Activated T-helper 2 cell treated with anti-CD3 and anti-CD28 coated beads, Interferon-gamma antibody, Interleukin-2, Interleukin-4, amounts not matched to agents 10 μg/mL and 5 μg/mL and 100 μg/mL, durations not matched to agents 14 hours and 24 hours and 36 hours (primary cell): ENCODE results near the gene PRTG. TPM values are rescaled to one million over a fixed set of nuclear protein-coding genes. Genes with fewer than 3 reads are reported as not detected.

Experiments
- DNase-seq: peaks from one replicate; pipeline ENCODE4 v3.0.0; 2021; ENCODE audit warnings: low spot score
- H3K27ac Mint-ChIP-seq: one replicate; pipeline ENCODE4 v1.8.0; 2021; ENCODE audit warnings: mixed read lengths
- H3K27me3 Mint-ChIP-seq: one replicate; pipeline ENCODE4 v1.8.0; 2021; ENCODE audit warnings: low read depth, mixed read lengths
- H3K36me3 Mint-ChIP-seq: one replicate; pipeline ENCODE4 v1.8.0; 2021; ENCODE audit warnings: low read depth, mixed read lengths
- H3K4me1 Mint-ChIP-seq: one replicate; pipeline ENCODE4 v1.8.0; 2021; ENCODE audit warnings: low read depth, mixed read lengths
- H3K4me3 Mint-ChIP-seq: one replicate; pipeline ENCODE4 v1.8.0; 2021; ENCODE audit warnings: low read depth, mild to moderate bottlenecking, moderate library complexity, mixed read lengths
- H3K9me3 Mint-ChIP-seq: one replicate; pipeline ENCODE4 v1.8.0; 2021; ENCODE audit warnings: mixed read lengths
- intact Hi-C: fragments of 100-400 bp; cut with micrococcal nuclease; formaldehyde crosslinking; loops from one replicate; pipeline ENCODE4 v1.15.1; 2023
- total RNA-seq: library from RNA; stranded (reverse); gene quantifications from 2 replicates; pipeline ENCODE4 v1.2.3, GENCODE V29; 2022

PRTG gene
- total RNA-seq, 1 donor from 2014 or later, result 0.66 TPM

DNA sequence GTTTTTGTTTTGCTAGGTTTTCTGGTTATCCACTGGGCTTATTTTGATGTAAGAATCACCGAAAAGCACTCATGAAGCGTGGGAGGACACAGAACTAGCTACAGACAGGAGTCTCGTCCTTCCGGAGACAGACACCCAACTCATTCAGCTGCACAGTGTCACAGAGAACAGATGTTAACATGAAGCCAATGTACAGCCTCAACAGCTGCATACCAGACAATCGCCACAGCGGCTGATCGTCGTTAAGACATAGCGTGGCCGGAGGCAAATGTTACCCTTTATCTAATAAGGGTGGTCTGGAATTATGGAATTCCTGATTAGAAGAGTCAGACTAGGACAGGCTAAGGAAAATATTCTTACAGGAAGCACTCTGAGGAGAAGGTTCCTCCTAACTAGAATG, 153.7 kb downstream of the PRTG start:
- H3K36me3 Mint-ChIP-seq, result no peaks in the 10 kb centered on the region
- H3K27ac Mint-ChIP-seq, result no peak overlapping the region
- DNase-seq, result no peak
- H3K4me3 Mint-ChIP-seq, result peak overlapping the region; percentile 70
- peaks cover 44% of the 10 kb centered on the region for H3K27me3 Mint-ChIP-seq
- H3K4me1 Mint-ChIP-seq, result peaks cover 2% of the 10 kb centered on the region
- H3K9me3 Mint-ChIP-seq, result no peaks in the 10 kb centered on the region
- intact Hi-C loops, result loop anchor here (5.0 kb wide), 1 partner anchor 153 kb away; the partner anchor contains the start of gene PRTG

DNA sequence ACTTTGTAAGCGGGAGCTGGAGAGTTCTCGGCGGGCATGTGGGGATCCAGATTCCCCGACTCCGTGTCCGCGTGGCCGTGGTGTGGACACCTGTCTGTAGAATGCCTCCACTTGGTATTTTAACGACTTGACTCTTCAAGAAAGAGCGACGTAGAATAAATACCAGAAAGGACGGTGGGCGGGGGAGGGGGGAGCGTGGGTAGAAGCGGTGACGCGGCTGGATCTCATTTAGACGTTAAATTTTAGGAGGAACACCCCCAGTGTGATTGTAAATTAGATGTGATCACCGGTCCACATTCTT, 154.2 kb downstream of the PRTG start:
- no peaks in the 10 kb centered on the region for H3K9me3 Mint-ChIP-seq
- H3K4me1 Mint-ChIP-seq, result peaks cover 2% of the 10 kb centered on the region
- H3K27ac Mint-ChIP-seq, result no peak overlapping the region
- peak overlapping the region; percentile 70 for H3K4me3 Mint-ChIP-seq
- intact Hi-C loops, result loop anchor here (5.0 kb wide), 1 partner anchor 154 kb away; the partner anchor contains the start of gene PRTG
- no peak for DNase-seq
- peaks cover 46% of the 10 kb centered on the region for H3K27me3 Mint-ChIP-seq
- H3K36me3 Mint-ChIP-seq, result no peaks in the 10 kb centered on the region

DNA sequence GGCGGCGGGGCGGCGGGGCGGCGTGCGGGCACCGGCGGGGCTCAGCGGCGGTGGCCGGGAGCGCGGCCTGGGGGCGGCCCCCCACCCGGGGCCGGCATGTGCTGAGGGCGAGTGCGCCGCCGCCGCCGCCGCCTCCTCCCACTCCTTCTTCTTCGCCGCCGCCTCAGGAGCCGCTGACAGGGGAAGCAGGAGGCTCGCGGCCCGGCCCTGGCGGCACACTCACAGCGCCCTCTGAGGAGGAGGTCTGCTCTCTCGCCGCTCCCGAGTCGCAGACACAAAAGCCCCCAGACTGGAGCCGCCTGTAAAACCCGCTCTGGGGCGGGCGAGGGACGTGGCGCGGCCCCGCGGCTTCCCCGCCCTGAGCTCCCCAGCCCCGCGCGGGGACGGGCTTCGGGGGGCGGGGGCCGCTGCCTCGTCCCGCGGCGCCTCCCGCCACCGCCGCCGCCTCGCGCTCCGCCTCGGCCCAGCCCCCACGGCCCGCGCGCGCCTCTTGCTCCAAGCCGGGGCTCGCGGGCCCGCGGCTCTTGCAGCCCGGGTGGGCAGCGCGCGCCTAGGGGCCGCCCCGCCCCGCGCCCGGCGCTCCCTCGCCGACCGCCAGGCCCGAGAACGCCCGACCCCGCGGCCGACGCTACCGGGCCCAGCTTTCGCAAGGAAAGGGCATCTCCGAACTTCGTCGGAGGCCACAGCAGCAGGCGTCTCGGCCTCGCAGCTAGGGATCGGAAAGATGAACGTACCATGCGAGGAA, 154.7 kb downstream of the PRTG start, which contains the start of gene PYGO1:
TSS of gene PYGO1 (minus strand) at position 276 of the 745 bp plus-strand sequence. CDS start 462 bp downstream, outside the sequence.
- Mint-ChIP-seq H3K4me1 (peaks cover 2% of the 10 kb centered on the region), H3K27ac (no peak within 1 kb of the TSS), H3K36me3 (no peaks in the 10 kb centered on the region), H3K4me3 (peak within 1 kb of the TSS; percentile 70), H3K9me3 (no peaks in the 10 kb centered on the region), H3K27me3 (peaks cover 48% of the 10 kb centered on the region)
- DNase-seq, result peak; percentile 18
- intact Hi-C loops, result loop anchor here (5.0 kb wide), 1 partner anchor 154 kb away; the partner anchor contains the start of gene PRTG

DNA sequence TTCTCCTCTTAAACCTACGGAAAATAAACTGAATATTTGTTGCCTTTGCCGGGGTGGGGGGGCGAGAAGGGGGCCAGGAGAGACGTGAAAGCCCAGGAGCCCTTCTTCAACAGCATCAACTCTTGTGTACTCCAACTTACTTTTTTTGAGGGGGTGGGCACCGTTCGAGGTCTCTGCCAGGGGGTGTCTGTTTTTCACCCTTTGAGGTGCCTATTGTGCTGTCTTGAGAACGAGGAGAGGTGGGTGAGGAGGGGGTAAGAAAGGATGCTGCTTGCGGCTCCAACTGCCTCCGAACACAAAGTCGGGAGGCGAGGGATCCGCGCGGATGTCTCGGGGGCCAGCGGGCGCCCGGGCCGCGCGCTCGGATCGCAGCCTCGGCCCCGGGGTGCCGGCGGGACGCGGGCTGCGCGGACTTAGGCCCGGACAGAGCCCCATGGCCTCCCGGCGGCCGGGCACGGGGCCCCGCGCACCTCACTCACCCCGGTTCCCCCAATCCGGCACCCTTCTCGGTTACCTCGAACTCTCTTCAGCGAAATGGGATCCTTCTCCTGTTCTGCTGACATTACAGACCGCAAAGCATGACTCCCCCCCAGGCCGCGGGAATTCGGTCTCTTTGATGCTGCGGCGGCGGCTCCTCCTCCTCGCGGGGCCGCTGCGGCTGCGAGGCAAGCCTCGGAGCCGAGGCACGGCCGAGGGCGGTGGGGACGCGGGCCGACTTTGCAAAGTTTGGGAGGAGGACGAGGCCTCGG, 155.5 kb downstream of the PRTG start:
- H3K4me1 Mint-ChIP-seq, result peaks cover 2% of the 10 kb centered on the region
- intact Hi-C loops, result loop anchor here (5.0 kb wide), 1 partner anchor 155 kb away; the partner anchor contains the start of gene PRTG

DNA sequence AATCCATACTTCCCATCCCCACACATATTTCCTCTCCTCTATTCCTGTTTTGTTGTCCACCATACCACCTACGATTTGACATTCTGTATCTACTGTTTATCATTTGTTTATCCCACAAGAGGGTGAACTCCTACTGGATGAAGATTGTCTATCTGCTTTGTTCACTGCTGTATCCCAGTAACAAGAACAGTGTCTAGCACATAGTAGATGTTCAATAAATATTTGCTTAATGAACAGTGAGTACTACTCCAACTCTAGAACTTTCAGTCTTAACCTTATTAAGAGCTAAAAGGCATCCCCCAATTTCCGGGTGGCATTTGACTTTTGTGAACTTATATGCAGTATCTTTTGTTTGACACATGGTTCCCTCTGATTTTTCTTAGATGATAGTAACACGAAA, 156.1 kb downstream of the PRTG start:
- H3K4me3 Mint-ChIP-seq, result no peak overlapping the region
- DNase-seq, result no peak
- intact Hi-C loops, result loop anchor here (5.0 kb wide), 1 partner anchor 155 kb away; the partner anchor contains the start of gene PRTG
- H3K27me3 Mint-ChIP-seq, result peaks cover 49% of the 10 kb centered on the region
- H3K4me1 Mint-ChIP-seq, result peaks cover 2% of the 10 kb centered on the region
- no peaks in the 10 kb centered on the region for H3K36me3 Mint-ChIP-seq
- no peaks in the 10 kb centered on the region for H3K9me3 Mint-ChIP-seq
- H3K27ac Mint-ChIP-seq, result no peak overlapping the region

More for the DNA sequence above, 155.5 kb downstream of the PRTG start:
- no peaks in the 10 kb centered on the region for H3K9me3 Mint-ChIP-seq
- H3K27ac Mint-ChIP-seq, result no peak overlapping the region
- H3K27me3 Mint-ChIP-seq, result peaks cover 48% of the 10 kb centered on the region
- H3K36me3 Mint-ChIP-seq, result no peaks in the 10 kb centered on the region
- H3K4me3 Mint-ChIP-seq, result peak overlapping the region; percentile 38
- DNase-seq, result no peak

DNA sequence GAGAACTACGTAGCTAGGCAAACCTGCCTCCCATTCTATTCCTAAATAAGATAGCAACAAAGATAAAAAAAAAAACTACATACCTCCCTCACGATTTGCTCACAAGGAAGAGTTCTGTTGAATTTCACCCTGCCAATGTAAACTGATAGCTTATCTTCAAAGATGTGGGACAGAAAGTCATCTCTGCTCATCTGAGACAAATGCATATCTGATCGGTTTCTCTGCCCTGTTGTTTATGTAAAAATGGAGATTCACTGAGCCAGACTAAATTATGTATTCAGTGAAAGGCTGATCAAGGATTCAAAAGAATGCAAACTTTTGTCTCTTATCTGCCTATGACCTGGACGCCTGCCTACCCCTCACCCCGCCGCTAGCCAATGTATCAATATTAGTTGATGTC, 166.0 kb downstream of the PRTG start:
- intact Hi-C loops, result no loop called here
- peaks cover 23% of the 10 kb centered on the region for H3K27me3 Mint-ChIP-seq

DNA sequence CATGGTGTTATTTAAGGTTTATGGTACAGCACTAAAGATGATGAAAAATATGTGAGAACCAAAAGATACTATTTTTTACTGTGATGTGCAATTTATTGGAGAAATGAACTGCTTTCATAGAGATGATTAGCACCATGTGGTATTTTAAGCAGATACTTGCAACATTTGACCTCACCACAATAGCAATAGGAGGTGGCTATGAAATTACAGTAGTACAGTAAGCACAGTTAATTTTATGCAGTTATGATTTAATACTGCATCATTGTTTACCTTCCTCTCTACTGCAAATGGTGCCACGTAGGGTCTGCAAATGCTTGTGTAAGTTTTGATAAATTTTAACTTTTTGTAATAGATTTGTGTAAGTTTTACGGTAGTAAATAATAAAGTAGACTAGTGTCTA, 168.9 kb downstream of the PRTG start:
- peaks cover 18% of the 10 kb centered on the region for H3K27me3 Mint-ChIP-seq
- H3K4me3 Mint-ChIP-seq, result no peak overlapping the region
- H3K4me1 Mint-ChIP-seq, result no peaks in the 10 kb centered on the region
- H3K27ac Mint-ChIP-seq, result no peak overlapping the region
- H3K9me3 Mint-ChIP-seq, result peaks cover 3% of the 10 kb centered on the region
- H3K36me3 Mint-ChIP-seq, result no peaks in the 10 kb centered on the region
- no peak for DNase-seq
- intact Hi-C loops, result no loop called here

More for the DNA sequence above, 166.0 kb downstream of the PRTG start:
- Mint-ChIP-seq H3K4me3 (no peak overlapping the region), H3K27ac (no peak overlapping the region), H3K9me3 (no peaks in the 10 kb centered on the region), H3K36me3 (no peaks in the 10 kb centered on the region), H3K4me1 (no peaks in the 10 kb centered on the region)
- DNase-seq, result no peak

DNA sequence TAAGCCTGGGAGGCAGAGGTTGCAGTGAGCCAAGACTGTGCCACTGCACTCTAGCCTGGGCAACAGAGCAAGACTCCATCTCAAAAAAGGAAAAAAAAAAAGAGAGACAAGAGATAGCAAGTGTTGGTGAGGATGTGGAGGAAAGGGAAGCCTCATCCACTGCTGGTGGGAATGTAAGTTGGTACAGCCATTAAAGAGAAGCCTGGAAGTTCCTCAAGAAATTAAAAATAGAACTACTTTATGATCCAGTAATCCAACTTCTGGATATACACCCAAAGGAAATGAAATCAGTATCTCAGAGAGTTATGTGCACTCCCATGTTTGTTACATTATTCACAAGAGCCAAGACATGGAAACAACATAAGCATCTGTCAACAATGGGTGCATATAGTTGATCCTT, 169.7 kb downstream of the PRTG start:
- H3K4me3 Mint-ChIP-seq, result no peak overlapping the region

DNA sequence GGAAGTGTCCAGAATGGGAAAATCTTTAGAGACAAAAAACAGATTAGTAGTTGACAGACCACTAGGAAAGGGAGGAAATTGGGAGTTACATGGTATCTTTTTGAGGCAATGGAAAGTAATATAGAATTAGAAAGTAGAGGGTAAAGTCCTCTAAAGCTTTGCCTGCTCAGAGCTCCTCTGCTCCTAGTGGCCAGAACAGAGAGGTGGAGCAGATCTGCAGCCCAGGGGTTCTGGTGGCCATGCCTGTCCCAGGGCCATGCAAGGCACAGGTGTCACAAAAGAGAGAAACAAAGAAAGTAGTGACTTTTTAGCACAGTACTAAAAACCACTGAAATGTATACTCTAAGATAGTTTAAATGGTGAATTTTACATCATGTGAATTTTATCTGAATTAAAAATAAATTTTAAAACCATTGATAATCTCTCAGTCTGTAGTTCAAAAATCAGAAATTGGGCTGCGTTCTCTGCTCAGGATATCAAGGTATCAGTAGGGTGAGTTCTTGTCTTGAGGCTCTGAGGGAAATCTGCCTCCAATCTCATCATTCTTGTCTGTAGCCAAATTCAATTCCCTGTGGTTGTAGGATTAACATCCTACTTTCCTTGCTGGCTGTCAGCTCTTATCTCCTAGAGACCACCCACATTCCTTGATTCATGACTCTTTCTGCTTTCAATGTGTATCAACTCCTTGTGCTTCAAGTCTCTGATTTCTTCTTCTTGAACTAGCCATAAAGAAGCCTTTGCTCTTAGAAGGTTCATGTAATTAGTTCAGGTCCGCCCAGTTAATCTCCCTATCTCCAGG, 178.4 kb downstream of the PRTG start:
- H3K4me1 Mint-ChIP-seq, result no peaks in the 10 kb centered on the region
- no peak overlapping the region for H3K27ac Mint-ChIP-seq
- H3K9me3 Mint-ChIP-seq, result peaks cover 8% of the 10 kb centered on the region
- no peaks in the 10 kb centered on the region for H3K36me3 Mint-ChIP-seq
- intact Hi-C loops, result no loop called here
- H3K4me3 Mint-ChIP-seq, result no peak overlapping the region
- peaks cover 8% of the 10 kb centered on the region for H3K27me3 Mint-ChIP-seq
- no peak for DNase-seq

More for the DNA sequence above, 169.7 kb downstream of the PRTG start:
- Mint-ChIP-seq H3K4me1 (no peaks in the 10 kb centered on the region), H3K36me3 (no peaks in the 10 kb centered on the region), H3K9me3 (peaks cover 3% of the 10 kb centered on the region), H3K27ac (no peak overlapping the region), H3K27me3 (peaks cover 19% of the 10 kb centered on the region)
- DNase-seq, result no peak
- intact Hi-C loops, result no loop called here

DNA sequence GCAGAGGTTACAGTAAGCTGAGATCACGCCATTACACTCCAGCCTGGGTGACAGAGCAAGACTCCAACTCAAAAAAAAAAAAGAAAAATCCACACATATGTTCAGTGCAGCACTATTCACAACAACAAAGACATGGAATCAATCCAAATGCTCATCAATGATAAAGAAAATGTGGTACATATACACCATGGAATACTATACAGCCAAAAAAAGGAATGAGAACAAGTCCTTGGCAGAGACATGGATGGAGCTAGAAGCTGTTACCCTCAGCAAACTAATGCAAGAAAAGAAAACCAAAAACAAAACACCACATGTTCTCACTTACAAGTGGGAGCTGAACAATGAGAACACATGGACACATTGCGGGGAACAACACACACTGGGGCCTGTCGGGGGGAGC, 180.4 kb downstream of the PRTG start:
- H3K4me3 Mint-ChIP-seq, result no peak overlapping the region
- intact Hi-C loops, result no loop called here
- no peaks in the 10 kb centered on the region for H3K36me3 Mint-ChIP-seq
- H3K9me3 Mint-ChIP-seq, result peaks cover 8% of the 10 kb centered on the region
- peaks cover 3% of the 10 kb centered on the region for H3K27me3 Mint-ChIP-seq
- no peak overlapping the region for H3K27ac Mint-ChIP-seq
- no peaks in the 10 kb centered on the region for H3K4me1 Mint-ChIP-seq
- no peak for DNase-seq
